DMS 273 (cell line): ENCODE results near the gene CMYA5.
"Not testable (repeated sequence)": the region's sequence is repeated elsewhere in the genome, so short reads cannot be mapped to it uniquely, and the experiment has no call there.

Experiments
- DNase-seq: peaks from one replicate; lab custom pipeline; 2025; ENCODE audit not compliant: unreplicated experiment; lab: John Stamatoyannopoulos, UW

The CMYA5 gene

GRCh38 chr5:79746642-79747569, 57.3 kb downstream of the CMYA5 start:
- no peak for DNase-seq

- DNase-seq = no peak
Observed at GRCh38 chr5:79750611-79751510, 61.2 kb downstream of the CMYA5 start.

GRCh38 chr5:79753092-79753491, 63.5 kb downstream of the CMYA5 start:
- DNase-seq = no peak

GRCh38 chr5:79753877-79754645, 64.4 kb downstream of the CMYA5 start:
- DNase-seq = no peak

GRCh38 chr5:79754865-79755555, 65.4 kb downstream of the CMYA5 start:
- no peak for DNase-seq

- DNase-seq = no peak
Observed at GRCh38 chr5:79756076-79756475, 66.4 kb downstream of the CMYA5 start.

- no peak for DNase-seq
Observed at GRCh38 chr5:79759436-79759835, 69.8 kb downstream of the CMYA5 start.

- DNase-seq = no peak
Observed at GRCh38 chr5:79759848-79760247, 70.2 kb downstream of the CMYA5 start.

- no peak for DNase-seq
Observed at GRCh38 chr5:79762929-79763328, 73.3 kb downstream of the CMYA5 start.

GRCh38 chr5:79764147-79764546, 74.5 kb downstream of the CMYA5 start:
- not testable (repeated sequence) for DNase-seq

- peak; percentile 52 for DNase-seq
Observed at GRCh38 chr5:79771387-79771786, 81.8 kb downstream of the CMYA5 start.

- DNase-seq = no peak
Observed at GRCh38 chr5:79772651-79773050, 83.0 kb downstream of the CMYA5 start.

GRCh38 chr5:79773612-79774011, 84.0 kb downstream of the CMYA5 start:
- DNase-seq = no peak

- DNase-seq = peak; percentile 69
Observed at GRCh38 chr5:79774171-79774854, 84.7 kb downstream of the CMYA5 start.

- no peak for DNase-seq
Observed at GRCh38 chr5:79774855-79775237, 85.2 kb downstream of the CMYA5 start.

GRCh38 chr5:79784741-79785140, 95.1 kb downstream of the CMYA5 start:
- not testable (repeated sequence) for DNase-seq

- DNase-seq = no peak
Observed at GRCh38 chr5:79785983-79786382, 96.3 kb downstream of the CMYA5 start.

GRCh38 chr5:79787448-79787847, 97.8 kb downstream of the CMYA5 start:
- DNase-seq = no peak

GRCh38 chr5:79791843-79792242, 102.2 kb downstream of the CMYA5 start:
- no peak for DNase-seq

GRCh38 chr5:79792463-79792862, 102.8 kb downstream of the CMYA5 start:
- DNase-seq = no peak
